GM19468 (cell line): ENCODE data around the gene TDP1.
A peak's percentile ranks its signal among the peaks of the same experiment; 100 is the strongest.

Source experiments
- ATAC-seq: cut with Tn5 transposase; IDR thresholded peaks from one replicate; pipeline ENCODE4 v1.9.1; 2021; ENCODE audit warnings: mild to moderate bottlenecking, moderate library complexity, moderate number of reproducible peaks; ENCODE audit not compliant: unreplicated experiment; ENCODE audit errors: extremely low read depth

The TDP1 gene

GRCh38 chr14:89955745-89956660, at the start of gene TDP1:
TDP1 (plus strand) TSS chr14:89955927; CDS start chr14:89963115, 7,188 bp downstream.
- peak; percentile 45 for ATAC-seq

- no peak for ATAC-seq
Measured at GRCh38 chr14:89906000-89906399, 49.7 kb upstream of the TDP1 start.

GRCh38 chr14:89907655-89908054, 48.1 kb upstream of the TDP1 start:
- ATAC-seq, result no peak

GRCh38 chr14:89908712-89909450, 46.8 kb upstream of the TDP1 start:
- no peak for ATAC-seq

GRCh38 chr14:89909586-89909985, 46.1 kb upstream of the TDP1 start:
- ATAC-seq, result no peak

- ATAC-seq, result no peak
Measured at GRCh38 chr14:89910691-89911009, 45.1 kb upstream of the TDP1 start.

GRCh38 chr14:89911010-89911919, 44.5 kb upstream of the TDP1 start:
- no peak for ATAC-seq

GRCh38 chr14:89912221-89912620, 43.5 kb upstream of the TDP1 start:
- no peak for ATAC-seq

- no peak for ATAC-seq
Measured at GRCh38 chr14:89912667-89913211, 43.0 kb upstream of the TDP1 start.

GRCh38 chr14:89915114-89915878, 40.4 kb upstream of the TDP1 start:
- no peak for ATAC-seq

GRCh38 chr14:89918721-89919120, 37.0 kb upstream of the TDP1 start:
- ATAC-seq, result no peak

GRCh38 chr14:89920056-89920455, 35.7 kb upstream of the TDP1 start:
- no peak for ATAC-seq

- no peak for ATAC-seq
Measured at GRCh38 chr14:89921346-89921745, 34.4 kb upstream of the TDP1 start.

- ATAC-seq, result no peak
Measured at GRCh38 chr14:89922031-89922907, 33.5 kb upstream of the TDP1 start.

GRCh38 chr14:89924268-89924667, 31.5 kb upstream of the TDP1 start:
- ATAC-seq, result no peak

GRCh38 chr14:89926694-89927093, 29.0 kb upstream of the TDP1 start:
- no peak for ATAC-seq

- ATAC-seq, result no peak
Measured at GRCh38 chr14:89927186-89927865, 28.4 kb upstream of the TDP1 start.

- ATAC-seq, result no peak
Measured at GRCh38 chr14:89933002-89933401, 22.7 kb upstream of the TDP1 start.
